ENCODE data around the gene MED9.

Gene MED9

DNA sequence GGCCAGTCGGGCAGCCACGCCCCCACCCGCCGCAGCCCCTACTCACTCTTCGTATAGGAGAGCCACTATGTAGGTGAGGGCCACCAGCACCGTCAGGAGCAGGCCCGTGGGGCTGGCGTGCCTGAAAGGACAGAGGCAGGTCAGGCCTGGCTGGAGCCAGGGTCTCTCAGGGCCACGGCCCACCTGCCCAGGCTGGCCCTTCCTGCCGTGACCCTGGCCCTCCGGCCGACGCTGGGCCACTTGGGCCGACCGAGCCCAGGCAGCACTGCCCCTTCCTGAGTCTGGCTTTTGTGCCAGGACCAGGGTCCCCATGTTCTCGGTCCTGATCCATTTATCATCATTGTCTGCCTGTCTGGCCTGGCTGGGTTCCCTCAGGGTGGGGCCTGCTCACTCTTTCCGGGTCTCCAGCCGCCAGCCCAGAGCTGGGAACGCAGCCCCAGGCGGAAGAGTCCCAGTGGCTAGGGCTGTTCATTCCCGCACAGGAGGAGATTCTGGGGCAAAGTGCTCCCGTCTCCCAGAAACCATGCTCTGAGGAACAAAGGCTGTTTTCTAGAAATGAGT is 29.5 kb downstream of the MED9 start:
- DNase-seq, result no peak

DNA sequence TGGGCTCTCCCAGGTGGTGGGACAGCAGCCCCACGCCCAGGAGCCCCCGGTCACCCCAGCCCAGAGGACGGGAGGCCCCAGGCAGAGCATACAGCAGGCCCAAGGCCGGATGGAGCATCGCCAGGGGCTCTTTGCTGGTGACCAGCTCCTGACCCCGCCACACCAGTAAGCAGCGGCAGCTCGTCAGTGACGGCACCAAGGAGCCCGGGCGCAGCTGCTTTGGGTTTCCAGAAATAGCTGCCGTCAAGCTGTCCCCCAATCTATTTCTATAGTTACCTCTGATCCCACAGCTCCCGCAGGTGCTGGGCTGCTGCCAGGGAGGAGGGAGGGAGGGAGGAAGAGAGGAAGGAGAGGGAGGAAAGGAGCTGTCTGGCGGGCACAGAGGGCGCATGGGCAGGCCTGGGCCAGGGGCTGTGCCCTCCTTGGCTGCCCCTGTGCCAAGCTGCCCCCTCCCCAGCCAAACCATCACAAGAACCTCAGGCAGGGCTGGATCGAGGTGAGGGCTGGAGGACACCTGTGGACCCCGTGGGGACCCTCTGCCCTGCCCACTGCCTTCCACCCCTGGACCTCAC is 30.2 kb downstream of the MED9 start:
- DNase-seq, result peak; percentile 38 to 55

DNA sequence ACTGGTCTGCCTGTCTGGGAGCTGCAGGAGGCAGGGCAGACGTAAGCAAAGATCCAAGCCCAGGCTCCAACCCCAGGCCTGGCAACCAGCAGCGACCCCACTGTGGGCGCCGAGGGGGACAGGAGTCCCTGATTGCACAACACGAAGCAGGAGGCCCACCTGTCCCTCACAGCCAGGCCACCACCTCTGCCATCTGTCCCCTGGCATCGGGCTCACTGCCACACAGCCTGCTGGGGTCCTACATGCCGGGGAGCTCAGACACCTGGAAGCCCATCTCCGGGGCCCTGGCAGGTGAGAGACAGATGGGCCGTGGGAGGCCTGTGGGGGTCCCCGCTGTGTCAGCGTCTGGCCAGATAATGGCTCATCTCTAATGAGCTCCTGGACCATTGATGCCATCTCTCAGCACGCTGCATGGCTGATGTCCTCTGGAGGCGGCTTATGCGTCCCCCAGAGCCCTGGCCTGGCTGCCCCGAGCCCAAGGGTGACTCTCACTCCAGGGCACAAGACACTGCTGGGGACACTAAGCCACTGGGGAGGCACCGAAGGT is 30.7 kb downstream of the MED9 start:
- DNase-seq, result no peak

DNA sequence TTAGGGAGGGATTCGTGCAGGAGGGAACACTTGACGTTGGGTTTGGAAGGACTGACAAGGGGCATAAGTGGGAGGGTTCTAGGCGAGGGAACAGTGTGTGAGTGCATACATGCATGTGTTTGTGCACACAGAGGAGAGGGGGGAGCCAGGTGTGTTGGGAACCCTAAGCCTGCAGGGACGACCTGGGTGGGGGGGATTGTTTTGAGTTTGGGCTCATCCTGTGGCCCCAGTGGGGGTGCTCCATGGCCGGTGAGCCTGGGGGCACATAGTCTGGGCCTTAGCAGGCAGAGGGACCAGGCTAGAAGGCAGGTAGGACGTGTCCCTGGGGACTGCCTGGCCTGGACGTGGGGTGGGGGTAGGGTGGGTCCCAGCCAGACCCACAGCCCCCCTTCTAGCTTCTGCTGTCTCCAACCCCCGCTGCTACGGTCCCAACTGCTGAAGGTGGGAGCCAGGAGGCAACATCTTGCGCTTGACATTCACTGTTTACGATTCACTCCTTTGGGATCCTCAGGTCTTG is 31.3 kb downstream of the MED9 start:
- DNase-seq, result no peak

DNA sequence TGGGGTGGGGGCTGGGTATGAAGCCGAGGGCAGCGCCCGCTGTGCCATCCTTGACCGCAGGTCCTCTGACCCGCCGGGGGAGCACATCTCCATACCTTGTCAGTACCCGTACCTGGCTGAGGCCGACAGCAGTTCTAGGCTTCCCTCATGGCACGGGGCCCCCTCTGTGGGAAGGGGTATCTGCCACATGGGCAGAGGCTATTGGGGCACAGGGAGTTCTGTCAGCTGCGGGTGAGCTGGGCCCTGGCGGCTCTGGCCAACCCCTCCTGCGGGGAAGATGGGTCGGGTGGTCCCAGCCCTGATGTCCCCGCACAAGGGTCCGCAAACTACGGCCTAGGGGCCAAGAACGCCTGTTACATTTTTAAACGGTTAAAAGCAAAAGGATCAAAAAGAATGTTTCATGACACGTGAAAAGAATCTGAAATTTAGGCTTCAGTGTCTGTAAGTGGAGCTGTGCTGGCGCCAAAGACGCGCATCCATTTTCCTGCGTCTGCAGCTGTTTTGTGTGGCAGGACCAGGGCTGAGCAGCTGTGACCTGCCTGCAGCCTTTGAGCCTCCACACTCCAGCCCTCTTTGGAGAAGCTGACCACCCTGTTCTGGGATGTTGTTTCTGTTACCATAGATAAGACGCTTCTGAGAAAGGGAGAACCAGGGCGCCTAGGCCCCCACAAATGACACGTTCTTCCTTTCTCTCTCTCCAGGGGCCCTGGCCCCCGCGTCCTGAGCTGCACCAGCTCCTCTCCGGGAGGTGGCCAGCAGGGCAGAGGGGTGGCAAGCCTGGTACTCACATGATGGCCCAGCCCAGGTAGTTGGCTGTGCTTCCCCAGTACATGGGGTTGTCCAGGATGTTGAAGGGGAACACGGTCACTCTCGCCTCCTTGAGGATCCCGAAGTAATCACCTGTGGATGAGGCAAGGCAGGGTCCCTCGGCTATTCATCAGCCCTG is 32.1 kb downstream of the MED9 start:
- no peak for DNase-seq

DNA sequence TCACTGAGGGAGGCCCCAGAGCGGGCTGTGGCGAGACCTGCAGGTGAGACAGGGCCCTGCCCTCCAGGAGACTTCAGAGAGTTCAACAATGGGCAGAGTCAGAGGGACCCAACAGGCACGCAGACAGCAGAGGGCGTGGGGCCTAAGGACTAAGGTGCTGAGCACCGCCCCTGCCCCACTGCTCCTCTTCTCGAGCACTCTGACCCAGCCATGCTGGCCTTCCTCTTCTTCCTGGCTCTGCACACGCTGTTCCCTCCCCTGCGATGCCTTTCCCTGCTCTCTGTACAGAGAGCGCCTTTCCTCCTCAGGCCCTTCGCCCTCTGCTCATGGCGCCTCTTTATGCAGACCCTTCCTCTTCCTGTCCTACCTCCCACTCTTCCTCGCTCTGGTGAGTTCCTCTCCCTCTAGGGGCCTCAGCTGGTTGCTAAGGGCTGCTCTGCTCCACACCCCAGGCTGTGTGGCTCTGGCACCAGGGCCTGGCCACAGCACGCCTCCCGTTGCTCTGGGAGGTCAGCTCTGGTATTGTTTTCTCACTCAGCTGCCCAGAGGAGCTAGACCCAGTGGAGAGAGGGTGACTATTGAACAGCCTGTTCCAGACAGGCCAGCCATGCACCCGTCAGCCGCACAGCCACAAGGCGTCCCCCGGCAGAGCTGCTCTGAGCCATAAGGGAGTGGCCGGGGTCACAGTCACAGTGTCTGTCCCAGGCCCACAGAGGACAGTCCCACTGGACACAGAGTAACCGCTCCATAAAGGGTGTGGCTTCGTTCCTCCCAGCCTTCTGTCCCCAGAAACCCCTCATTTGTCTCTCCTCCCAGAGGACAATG is 33.0 kb downstream of the MED9 start:
- DNase-seq, result no peak

DNA sequence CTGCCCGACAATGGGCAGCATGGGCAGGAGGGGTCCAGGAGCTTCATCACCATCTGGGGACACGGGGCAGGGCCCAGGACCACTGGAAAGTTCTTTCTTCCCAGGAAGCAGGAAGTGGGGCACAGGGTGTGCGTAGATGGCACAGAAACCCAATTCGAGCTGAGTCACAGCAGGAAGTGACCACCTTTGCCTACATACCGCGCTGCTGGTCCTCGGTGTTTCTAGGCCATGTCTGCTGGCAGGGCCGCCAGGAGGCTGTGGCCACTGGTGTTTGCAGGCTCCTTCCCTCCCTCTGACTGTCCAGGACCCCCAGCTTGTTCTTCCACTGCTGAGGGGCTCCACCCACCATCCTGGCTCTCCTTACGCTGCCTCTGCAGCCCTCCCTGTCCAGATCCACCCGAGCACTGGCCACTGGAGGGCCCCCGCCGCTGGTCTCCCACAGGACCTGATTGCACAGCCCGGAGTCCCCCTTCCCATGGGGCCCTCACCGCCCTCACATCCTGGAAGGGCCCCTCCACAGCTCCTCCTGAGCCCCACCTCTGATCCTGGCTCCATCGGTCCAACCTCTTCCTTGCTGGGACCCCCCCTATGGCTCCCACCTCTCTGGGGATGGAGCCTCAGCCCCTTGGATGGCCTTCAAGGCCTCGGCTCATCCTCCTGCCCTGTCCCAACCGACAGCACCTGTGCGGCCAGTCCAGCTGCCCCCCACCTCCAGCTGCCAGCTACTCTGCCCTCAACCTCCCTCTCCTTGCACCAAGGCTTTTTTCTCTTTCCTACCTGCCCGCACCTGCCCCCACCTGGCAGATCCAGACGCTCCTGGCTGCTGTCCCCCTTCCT is 33.9 kb downstream of the MED9 start:
- no peak for DNase-seq

DNA sequence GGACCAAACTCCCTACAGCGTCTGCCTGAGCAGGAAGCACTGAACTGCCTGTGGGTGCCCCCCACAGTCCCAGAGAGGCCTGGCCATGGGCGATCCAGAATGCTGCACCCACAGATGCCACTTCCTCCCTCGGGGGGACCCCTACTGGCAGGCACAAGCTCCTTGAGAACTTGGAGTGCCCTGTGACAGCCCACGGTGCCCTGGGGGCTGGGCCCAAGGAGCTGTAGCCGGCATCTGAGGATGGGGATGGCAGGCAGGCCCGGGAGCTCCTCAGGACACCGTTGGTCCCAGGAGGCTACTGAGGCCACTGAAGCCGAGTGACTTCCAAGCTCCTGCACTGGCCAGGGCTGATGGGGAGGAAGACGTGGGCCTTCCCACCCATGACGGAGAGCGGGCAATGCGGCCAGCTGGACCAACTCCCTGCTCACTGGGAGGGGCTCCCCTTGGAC is 34.5 kb downstream of the MED9 start:
- DNase-seq, result no peak

DNA sequence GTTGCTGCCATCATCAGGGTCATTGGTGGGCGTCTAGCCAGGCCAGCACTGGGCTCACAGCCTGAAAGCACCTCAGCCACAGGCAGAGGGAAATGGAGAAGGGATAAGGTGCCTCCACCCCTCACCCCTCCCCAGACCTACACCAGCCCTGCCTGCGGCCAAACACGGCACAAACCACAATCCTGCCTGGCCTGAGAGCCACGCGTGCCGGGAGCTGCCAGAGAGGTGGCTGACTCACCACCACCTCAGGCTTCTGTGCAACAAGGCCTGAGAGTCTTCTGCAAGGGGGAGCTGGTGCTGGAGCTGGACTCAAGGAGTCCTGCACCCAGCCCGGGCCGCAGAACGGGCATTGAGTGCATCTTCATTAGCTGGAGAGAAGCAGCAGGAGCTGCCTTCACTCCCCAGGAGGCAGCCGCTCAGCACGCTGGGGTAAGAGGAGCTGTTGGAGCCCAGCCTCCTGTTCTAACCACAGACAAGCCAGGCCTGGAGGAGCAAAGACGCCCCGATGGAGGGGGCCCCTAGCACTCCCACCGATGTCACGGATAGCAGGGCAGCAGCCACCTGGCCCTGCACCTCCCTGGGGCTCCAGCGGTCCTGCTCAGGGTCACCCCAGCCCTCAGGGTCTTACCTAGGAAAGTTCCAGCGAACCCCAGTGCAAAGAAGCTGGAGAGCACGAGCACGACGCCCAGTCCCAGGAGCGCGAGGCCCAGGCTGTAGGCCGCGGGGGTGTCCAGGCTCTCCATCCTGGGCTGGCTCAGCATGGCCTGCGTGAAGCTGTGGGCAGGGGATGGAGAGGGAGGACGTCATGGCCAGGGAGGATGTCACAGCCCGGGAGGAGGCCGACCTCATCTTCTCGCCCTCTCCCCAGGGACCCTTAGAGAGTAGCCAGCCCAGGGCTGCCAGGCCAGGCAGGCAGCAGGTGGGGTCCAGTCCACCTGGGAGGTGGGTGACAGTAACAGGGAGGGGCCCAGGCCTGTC is 35.4 kb downstream of the MED9 start:
- DNase-seq, result no peak

DNA sequence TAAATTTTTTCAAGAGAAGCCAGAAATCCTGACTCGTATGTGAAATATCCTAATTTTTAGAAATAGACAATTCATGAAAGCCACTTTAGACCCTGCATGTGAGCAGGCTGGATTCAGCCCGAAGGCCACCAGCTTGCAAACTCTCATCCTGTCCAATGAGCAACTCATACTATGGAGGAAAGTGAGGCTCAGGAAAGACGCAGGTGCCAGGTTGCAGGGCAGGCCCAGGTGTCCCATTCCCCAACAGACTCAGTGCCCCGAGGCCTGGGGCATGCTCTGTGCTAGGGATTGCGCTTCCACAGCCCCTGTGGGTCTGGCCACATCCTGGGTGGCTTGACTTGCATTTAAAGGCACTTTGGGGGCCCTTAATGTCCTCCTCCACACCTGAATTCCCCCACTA is 36.1 kb downstream of the MED9 start:
- DNase-seq, result no peak

DNA sequence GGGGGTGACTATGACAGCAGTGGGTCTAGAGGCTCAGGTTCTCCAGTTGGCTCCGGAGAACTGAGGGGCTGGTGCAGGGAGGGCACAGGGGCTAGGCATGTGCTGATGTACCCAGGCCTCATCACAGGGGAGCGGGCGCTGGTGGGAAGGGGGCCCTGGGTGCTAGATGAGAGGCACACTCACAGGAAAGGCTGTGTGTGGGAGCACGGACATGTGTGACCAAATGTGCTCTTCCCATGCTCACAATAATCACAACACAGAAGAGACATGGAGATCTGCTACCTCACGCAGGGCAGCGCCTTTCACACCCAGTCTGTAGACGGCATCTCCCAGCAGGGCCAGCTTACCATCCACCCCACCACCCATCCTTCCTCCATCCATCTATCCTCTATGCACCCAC is 36.8 kb downstream of the MED9 start:
- no peak for DNase-seq

DNA sequence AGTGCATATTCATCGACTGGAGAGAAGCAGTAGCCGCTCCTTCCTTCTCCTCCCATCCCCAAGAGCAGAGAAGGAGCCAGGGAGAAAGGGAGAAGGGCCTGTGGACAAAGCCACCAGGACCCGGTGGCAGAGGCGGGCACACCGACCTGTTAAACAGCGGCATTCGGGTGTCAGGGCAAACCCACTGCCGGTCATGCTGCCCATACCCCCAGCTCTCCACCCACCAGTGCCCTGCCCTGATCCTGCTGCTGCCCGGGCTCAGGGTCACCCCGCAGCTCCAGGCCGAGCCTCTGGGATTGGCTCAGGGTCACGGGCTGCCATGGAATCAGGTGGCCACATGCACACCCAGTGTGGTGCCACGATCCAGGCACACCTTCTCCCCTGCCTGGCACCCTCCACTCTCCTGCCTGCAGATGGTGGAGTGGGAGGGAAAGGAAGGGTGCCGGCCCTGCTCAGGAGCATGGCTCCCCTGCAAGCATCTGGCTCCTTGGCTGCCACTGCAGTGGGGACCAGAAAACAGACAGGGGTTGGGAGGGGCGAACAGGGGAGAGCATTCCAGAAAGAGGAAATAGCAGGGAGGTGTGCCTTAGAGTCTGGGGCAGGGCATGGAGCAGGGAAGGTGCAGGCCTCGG is 37.7 kb downstream of the MED9 start:
- DNase-seq, result no peak

DNA sequence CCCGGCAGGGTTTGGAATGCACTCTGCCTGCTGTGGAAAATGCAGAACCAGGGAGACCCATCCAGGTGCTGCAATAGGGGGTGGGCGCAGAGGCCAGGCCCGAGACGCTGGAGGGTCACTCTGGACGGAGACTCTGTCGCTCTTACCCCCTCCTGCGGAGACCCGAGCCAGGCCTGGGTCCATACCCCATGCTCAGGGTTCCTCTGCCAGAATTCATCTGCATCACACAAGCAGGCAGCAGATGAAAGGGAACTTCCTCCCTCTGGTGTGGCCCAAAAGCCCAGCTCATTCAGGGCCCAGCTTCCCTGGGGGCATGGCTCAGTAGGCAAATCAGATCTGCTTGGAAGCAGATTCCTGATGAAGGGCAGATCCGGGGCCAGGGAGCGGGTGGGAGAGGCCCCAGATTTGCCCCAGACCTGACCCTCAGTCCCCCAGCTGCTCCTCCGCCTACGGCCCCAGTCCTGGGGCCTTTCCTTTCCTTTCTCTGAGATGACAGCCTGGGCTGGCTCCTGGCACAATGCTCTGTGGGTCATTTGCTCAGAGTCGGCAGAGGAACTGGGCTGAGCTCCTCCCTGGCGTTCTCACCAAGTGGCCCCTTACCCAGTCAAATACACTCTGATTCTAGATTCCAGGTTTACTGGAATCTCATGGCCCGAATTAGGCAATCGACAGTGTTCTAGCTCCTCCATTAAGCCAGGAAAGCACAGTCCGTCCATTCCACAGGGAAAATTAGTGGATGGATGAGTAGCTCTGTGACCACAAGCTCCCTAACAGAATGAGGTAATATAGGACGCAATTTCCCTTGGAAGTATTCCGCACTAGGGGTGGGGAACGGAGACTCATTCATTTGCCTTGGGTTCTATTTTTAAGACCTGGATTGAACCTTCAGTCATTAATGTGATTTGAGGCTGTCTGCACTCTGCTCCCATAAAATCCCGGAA is 38.5 kb downstream of the MED9 start:
- no peak for DNase-seq

DNA sequence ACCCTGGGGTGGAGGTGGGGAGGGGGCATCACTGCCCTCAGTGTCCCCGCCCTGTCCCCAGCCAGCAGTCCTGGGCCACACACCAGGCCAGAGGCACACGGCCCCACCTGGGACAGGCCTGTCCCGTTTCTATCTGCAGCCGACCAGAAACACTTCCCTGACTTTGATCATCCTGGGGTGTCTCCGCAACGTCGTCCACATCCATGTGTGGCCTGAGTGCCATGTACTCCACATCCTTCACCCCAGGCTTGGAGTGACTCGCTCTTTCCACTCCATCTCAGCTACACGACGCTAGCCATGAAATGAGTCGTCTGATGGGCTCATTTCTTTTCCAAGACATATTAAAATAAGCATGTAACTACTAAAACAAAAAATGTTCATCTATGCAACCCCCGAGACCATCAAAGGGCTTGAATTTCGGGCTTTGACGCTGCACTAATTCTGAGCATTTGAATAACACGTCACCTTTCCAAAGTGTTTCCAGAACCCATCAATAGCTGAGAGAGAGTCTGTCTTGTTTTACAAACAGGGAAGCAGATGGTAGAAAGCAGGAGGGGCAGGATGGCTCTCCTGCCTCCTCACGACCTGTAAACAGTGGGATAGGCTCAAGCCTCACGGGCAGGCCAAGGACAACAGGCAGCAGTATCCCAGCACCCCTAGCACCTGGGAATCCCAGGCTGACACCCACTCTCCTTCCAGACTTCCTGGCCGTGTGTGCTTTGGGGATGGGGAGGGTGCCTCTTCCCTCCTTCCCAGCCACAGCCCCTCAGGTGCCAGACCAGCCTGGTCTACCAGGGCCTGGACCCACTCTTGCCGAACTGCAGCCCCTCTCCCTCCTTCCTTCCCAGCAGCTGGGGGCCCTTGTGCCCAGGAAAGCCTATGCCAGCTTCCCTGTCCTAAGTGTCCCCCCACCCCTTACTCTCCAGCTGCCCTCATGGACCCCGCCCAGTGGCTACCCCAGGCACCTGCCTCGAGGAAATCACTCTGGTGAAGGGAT is 39.4 kb downstream of the MED9 start:
- DNase-seq, result no peak

DNA sequence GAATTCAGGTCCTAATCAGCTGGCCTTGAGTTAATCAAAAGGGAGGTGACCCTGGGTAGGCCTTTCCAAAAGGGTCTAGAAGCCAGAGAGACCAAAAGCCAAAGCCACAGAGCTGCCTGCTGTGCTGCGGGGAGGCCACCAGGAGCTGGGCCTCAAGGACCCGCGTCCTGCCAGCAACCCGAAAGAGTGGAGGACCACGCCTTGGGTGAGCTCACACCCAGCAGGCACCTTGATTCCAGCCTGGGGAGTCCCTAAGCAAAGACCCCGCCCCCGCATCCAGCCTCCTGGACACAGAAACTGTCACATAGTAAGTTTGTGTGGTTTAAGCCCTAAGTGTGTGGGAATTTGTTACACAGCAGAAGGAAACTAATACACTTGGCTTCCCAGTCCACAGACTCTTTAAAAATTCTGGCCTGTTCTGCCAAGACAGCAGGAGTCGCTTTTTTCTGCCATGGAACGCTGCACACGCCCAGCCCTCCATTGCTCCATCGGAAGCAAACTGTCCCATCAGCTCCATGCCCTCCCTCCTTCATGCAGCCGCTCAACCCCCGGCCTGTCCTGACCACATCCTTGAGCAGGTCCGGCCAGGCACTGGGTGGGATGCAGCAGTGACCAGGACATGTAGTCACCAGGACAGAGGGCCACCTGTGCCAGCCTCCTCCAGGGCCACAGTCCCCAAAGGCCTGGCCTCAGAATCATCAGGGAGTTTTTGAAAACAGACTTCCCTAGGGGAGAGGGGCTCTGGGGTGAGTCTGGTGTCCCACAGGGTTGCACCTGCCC is 40.3 kb downstream of the MED9 start:
- DNase-seq, result no peak

DNA sequence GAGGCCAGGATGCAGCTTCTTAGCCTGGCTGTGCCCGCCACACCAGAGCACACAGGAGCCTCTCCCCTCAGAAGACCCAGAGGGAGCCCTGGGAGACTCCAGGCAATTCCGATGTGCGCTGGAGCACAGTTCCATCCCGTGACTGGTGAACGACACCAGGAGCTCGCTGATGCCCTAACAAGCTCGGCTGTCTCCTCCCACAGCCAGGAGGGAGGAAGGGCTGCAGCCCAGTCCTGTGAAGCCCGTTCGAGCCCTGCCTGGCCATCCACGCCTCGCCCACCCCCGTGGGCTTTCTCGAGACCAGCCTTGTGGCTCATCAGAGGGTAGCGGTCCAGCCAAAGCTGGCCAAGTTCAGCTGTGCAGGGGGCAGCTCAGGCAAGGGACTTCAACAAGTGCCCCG is 41.2 kb downstream of the MED9 start:
- DNase-seq, result no peak

DNA sequence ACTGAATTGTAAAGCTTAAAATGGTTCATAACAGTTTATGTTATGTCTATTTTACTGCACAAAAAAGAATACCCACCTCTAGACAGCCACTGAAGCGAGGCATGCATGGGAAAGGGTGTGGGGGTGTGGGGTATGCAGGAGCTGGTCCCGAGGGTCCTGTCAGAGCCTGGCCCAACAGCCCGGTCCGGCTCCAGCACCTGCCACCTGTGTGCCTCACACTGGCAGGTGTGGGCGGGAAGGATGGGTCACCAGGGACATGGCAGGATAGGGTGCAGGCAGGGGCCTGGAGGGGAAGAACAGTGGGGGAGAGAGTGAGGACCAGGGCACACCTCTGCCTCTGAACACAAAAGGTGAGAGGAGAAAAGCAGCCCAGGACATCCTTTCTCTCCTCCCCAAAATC is 42.2 kb downstream of the MED9 start:
- no peak for DNase-seq
